Measurements from ENCODE around the gene CARD14. TPM values are rescaled to one million over a fixed set of nuclear protein-coding genes. Genes with fewer than 3 reads are reported as not detected.
A peak's percentile ranks its signal among the peaks of the same experiment; 100 is the strongest.

The CARD14 gene
- total and polyA plus RNA-seq, 2 of the 13 experiments (the other 11 are each of a cell fraction or from before 2014, with no cell fraction given): 0.11 TPM; not detected in 1

DNA sequence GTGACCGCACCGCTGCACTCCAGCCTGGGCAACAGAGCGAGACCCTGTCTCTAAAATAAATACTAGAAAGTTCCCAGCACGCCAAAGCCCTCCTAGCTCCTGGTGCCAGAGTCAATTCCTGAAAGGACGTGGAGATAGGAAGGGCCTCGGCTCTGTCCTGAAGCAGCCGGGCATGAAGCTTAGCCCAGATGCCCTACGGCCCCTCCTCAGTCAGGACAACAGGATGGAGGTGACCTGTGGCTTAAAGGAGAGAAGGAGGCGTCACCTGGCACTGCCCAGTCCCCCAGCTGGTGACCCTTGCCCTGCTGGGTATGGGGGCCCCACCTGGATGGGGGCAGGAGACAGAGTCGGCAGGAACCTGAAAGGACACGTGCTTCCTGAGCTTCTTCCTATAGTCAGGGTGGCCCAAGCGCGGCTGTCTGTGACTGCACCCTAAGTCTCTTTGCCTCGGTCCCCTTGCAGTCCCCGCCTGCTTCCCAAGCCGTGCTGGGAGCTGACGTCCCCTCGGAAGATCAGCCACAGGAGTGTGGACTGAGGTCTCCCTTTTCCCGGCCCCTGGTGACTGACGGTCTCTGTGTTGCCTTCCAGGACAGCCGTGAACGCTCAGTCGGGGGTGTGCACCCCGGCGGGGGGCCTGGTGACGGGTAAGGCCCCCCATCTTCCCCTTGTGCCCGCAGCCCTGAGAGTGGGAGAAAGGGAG, 75.9 kb downstream of the CARD14 start:
- FAIRE-seq (no peak), ATAC-seq (no peak), DNase-seq (ENCODE audit: low spot score) (no peak)
- H3K36me3 ChIP-seq (replicated peaks in 1 of 2; ENCODE audit: control insufficient read depth in 1 of 2, insufficient read depth in 2 of 2, low read length in 2 of 2): peaks cover 6 to 20% of the 10 kb centered on the region in 2 experiments; a peak in 4 of 5 replicates
- TF ChIP-seq ZBTB21 (CRISPR knock-in tag; IDR thresholded peaks at IDR 0.05) (no peak), SMAD1 (CRISPR knock-in tag; IDR thresholded peaks at IDR 0.05; ENCODE audit: borderline replicate concordance, low read depth) (no peak), HNRNPL (IDR thresholded peaks at IDR 0.05; ENCODE audit: low read depth, low read length) (0 out of 2 replicates have a peak, but pooled peaks have one; percentile 30), HNF4G (IDR thresholded peaks at IDR 0.05; ENCODE audit: borderline replicate concordance, low read depth, low read length) (no peak), HNF4G (CRISPR knock-in tag; IDR thresholded peaks at IDR 0.05; ENCODE audit: borderline replicate concordance, low read depth) (no peak)
- no peaks in the 10 kb centered on the region for H3K27me3 ChIP-seq (ENCODE audit: control insufficient read depth in 1 of 2, insufficient read depth in 2 of 2, low read length in 2 of 2)
- H4K20me1 ChIP-seq (ENCODE audit: insufficient read depth, low read length): no peaks in the 10 kb centered on the region
- no peak overlapping the region for H3K4me3 ChIP-seq (replicated peaks in 1 of 3; ENCODE audit: insufficient read depth in 1 of 3, low read depth in 2 of 3, low read length in 3 of 3)
- H3K9me3 ChIP-seq (ENCODE audit: low read length): no peaks in the 10 kb centered on the region
- in situ Hi-C loops (cut with HindIII; ENCODE audit: extremely low pct_ligation_motif_present, low pct_unique_long_range_greater_than_20kb): no loop called here
- H3K9ac ChIP-seq (ENCODE audit: insufficient read depth, low read depth, low read length): no peak overlapping the region
- no TSS peak for BruUV-seq (replicated peaks)
- H3K4me1 ChIP-seq (ENCODE audit: insufficient read depth, low read length): no peaks in the 10 kb centered on the region
- H3K27ac ChIP-seq (ENCODE audit: extremely low read length, insufficient read depth, low read length): no peak overlapping the region
- ChIA-PET CTCF (ENCODE audit: low intra/inter-chr PET ratio, low total read pairs) (no interaction called here), POLR2A (no interaction called here)
- intact Hi-C loops (cut with micrococcal nuclease; ENCODE audit: unreplicated experiment): no loop called here
- H3K79me2 ChIP-seq (ENCODE audit: insufficient read depth, low read length): no peaks in the 10 kb centered on the region
- no peak overlapping the region for H2AFZ ChIP-seq (ENCODE audit: low read length)
- no peak overlapping the region for H3K4me2 ChIP-seq (ENCODE audit: low read depth, low read length)
- 95% methylated on average over 20 of the region's 27 CpGs for WGBS (ENCODE audit: low lambda C conversion rate)

DNA sequence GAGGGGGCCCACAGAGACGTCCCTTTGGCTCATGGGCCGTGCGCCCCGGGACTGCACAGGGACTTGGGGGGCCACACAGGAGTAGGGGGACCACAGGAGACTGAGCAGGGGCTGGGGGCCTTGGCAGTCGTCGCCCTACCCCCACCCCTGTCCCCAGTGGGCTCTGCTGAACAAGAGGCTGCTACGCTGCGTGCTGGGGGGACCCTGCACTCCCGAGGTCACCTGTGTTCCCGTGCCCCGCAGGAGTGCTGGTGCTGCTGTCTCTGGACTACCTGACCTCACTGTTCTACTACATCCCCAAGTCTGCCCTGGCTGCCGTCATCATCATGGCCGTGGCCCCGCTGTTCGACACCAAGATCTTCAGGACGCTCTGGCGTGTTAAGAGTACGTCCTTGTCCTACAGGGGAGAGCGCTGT, 76.4 kb downstream of the CARD14 start:
- Histone ChIP-seq H3K4me2 (ENCODE audit: low read depth, low read length) (no peak overlapping the region), H3K27me3 (ENCODE audit: control insufficient read depth in 1 of 2, insufficient read depth in 2 of 2, low read length in 2 of 2) (no peaks in the 10 kb centered on the region), H4K20me1 (ENCODE audit: insufficient read depth, low read length) (no peaks in the 10 kb centered on the region), H3K79me2 (ENCODE audit: insufficient read depth, low read length) (no peaks in the 10 kb centered on the region), H3K36me3 (replicated peaks in 1 of 2; ENCODE audit: control insufficient read depth in 1 of 2, insufficient read depth in 2 of 2, low read length in 2 of 2) (peaks cover 6 to 17% of the 10 kb centered on the region in 2 experiments; a peak in 4 of 5 replicates), H3K9me3 (ENCODE audit: low read length) (no peaks in the 10 kb centered on the region), H3K4me1 (ENCODE audit: insufficient read depth, low read length) (no peaks in the 10 kb centered on the region), H2AFZ (ENCODE audit: low read length) (no peak overlapping the region), H3K9ac (ENCODE audit: insufficient read depth, low read depth, low read length) (no peak overlapping the region), H3K27ac (ENCODE audit: extremely low read length, insufficient read depth, low read length) (no peak overlapping the region), H3K4me3 (replicated peaks in 1 of 3; ENCODE audit: insufficient read depth in 1 of 3, low read depth in 2 of 3, low read length in 3 of 3) (no peak overlapping the region)
- no TSS peak for BruUV-seq (replicated peaks)
- CTCF ChIA-PET (ENCODE audit: low intra/inter-chr PET ratio, low total read pairs): no interaction called here
- 91% methylated on average over 14 of the region's 19 CpGs for WGBS (ENCODE audit: low lambda C conversion rate)
- DNase-seq (ENCODE audit: low spot score): no peak
- intact Hi-C loops (cut with micrococcal nuclease; ENCODE audit: unreplicated experiment) (no loop called here), in situ Hi-C loops (cut with HindIII; ENCODE audit: extremely low pct_ligation_motif_present, low pct_unique_long_range_greater_than_20kb) (no loop called here)
- POLR2A ChIA-PET: no interaction called here
- no peak for FAIRE-seq
- no peak for ATAC-seq
- TF ChIP-seq RFXANK (CRISPR knock-in tag; IDR thresholded peaks at IDR 0.05): no peak
- TF ChIP-seq CBX1 (IDR thresholded peaks at IDR 0.05; ENCODE audit: low read depth): no peak
- TF ChIP-seq AKAP8 (CRISPR knock-in tag; IDR thresholded peaks at IDR 0.05): no peak
- no peak for TF ChIP-seq HOXA5 (CRISPR knock-in tag; IDR thresholded peaks at IDR 0.05)
- TF ChIP-seq SUZ12 (IDR thresholded peaks at IDR 0.05; ENCODE audit: low read depth, low read length): no peak
- no peak for TF ChIP-seq ZNF3 (CRISPR knock-in tag; IDR thresholded peaks at IDR 0.05)
- TF ChIP-seq, protein P1, sequence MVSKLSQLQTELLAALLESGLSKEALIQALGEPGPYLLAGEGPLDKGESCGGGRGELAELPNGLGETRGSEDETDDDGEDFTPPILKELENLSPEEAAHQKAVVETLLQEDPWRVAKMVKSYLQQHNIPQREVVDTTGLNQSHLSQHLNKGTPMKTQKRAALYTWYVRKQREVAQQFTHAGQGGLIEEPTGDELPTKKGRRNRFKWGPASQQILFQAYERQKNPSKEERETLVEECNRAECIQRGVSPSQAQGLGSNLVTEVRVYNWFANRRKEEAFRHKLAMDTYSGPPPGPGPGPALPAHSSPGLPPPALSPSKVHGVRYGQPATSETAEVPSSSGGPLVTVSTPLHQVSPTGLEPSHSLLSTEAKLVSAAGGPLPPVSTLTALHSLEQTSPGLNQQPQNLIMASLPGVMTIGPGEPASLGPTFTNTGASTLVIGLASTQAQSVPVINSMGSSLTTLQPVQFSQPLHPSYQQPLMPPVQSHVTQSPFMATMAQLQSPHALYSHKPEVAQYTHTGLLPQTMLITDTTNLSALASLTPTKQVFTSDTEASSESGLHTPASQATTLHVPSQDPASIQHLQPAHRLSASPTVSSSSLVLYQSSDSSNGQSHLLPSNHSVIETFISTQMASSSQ (IDR thresholded peaks at IDR 0.05; ENCODE audit: low read depth): no peak
- TF ChIP-seq, protein P1 (CRISPR knock-in tag; IDR thresholded peaks at IDR 0.05; ENCODE audit: borderline replicate concordance): no peak
- no peak for TF ChIP-seq TCF12 (IDR thresholded peaks at IDR 0.05)
- no peak for TF ChIP-seq TCF12 (CRISPR knock-in tag; IDR thresholded peaks at IDR 0.05)
- TF ChIP-seq MAFK (conservative IDR thresholded peaks at IDR 0.05 in 1 of 2, IDR thresholded peaks at IDR 0.05 in 1 of 2; ENCODE audit: low read length in 2 of 2): no peak
